WERI-Rb-1 (cell line): ENCODE measurements around the gene LSM12.
A peak's percentile ranks its signal among the peaks of the same experiment; 100 is the strongest.

Source experiments
- DNase-seq: peaks from one replicate; pipeline ENCODE4 v3.0.0-alpha.2; 2020
- H3K27ac ChIP-seq: fragments of 250-450 bp; sonication (Bioruptor Pico); 2 replicates; pipeline ENCODE4 v1.5.1; 2020; ENCODE audit warnings: mild to moderate bottlenecking, moderate library complexity
- H3K27me3 ChIP-seq: fragments of 250-450 bp; sonication (Bioruptor Pico); 2 replicates; pipeline ENCODE4 v1.5.1; 2021; ENCODE audit warnings: mild to moderate bottlenecking, low read depth, moderate library complexity; ENCODE audit not compliant: insufficient read depth, severe bottlenecking
- H3K36me3 ChIP-seq: fragments of 250-450 bp; sonication (Bioruptor Pico); 2 replicates; pipeline ENCODE4 v1.5.1; 2020; ENCODE audit warnings: mild to moderate bottlenecking, moderate library complexity
- H3K4me3 ChIP-seq: 2 replicates; pipeline ENCODE4 v1.5.1; 2011; ENCODE audit warnings: low read depth, mild to moderate bottlenecking, control low read depth, low read length
- H3K9me3 ChIP-seq: fragments of 250-450 bp; sonication (Bioruptor Pico); 2 replicates; pipeline ENCODE4 v1.5.1; 2021; ENCODE audit warnings: mild to moderate bottlenecking, moderate library complexity; ENCODE audit not compliant: severe bottlenecking
- TF ChIP-seq, protein P1 (sequence below): IDR thresholded peaks from 2 replicates; pipeline ENCODE4 v1.5.1; 2011; ENCODE audit warnings: low read depth, mild to moderate bottlenecking, control low read depth, inconsistent platforms, low read length

The LSM12 gene

GRCh38 chr17:44075598-44076293, 9.3 kb upstream of the LSM12 start:
- no peaks in the 10 kb centered on the region for H3K27me3 ChIP-seq
- H3K36me3 ChIP-seq = peaks cover 74% of the 10 kb centered on the region
- no peak overlapping the region for H3K27ac ChIP-seq
- no peaks in the 10 kb centered on the region for H3K9me3 ChIP-seq
- TF ChIP-seq, protein P1, sequence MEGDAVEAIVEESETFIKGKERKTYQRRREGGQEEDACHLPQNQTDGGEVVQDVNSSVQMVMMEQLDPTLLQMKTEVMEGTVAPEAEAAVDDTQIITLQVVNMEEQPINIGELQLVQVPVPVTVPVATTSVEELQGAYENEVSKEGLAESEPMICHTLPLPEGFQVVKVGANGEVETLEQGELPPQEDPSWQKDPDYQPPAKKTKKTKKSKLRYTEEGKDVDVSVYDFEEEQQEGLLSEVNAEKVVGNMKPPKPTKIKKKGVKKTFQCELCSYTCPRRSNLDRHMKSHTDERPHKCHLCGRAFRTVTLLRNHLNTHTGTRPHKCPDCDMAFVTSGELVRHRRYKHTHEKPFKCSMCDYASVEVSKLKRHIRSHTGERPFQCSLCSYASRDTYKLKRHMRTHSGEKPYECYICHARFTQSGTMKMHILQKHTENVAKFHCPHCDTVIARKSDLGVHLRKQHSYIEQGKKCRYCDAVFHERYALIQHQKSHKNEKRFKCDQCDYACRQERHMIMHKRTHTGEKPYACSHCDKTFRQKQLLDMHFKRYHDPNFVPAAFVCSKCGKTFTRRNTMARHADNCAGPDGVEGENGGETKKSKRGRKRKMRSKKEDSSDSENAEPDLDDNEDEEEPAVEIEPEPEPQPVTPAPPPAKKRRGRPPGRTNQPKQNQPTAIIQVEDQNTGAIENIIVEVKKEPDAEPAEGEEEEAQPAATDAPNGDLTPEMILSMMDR = no peak
- H3K4me3 ChIP-seq = no peak overlapping the region
- no peak for DNase-seq

DNA sequence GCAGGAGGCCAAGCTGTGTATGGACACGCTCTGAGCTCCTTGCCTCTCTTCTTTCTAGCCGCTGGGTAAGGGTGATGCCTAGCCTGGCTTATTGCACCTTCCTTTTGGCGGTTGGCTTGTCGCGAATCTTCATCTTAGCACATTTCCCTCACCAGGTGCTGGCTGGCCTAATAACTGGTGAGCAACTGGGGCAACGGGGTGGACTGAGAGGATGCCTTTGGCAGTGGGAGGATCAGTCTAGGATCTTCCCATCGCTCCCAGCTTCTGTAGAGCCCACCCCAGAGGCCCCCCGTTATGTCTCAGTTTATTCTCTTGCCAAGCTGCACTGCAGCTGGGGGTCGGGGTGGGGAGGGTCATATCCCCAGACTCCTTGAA, 8.4 kb upstream of the LSM12 start:
- Histone ChIP-seq H3K4me3 (no peak overlapping the region), H3K36me3 (peaks cover 66% of the 10 kb centered on the region), H3K9me3 (no peaks in the 10 kb centered on the region), H3K27ac (no peak overlapping the region), H3K27me3 (no peaks in the 10 kb centered on the region)
- no peak for DNase-seq
- TF ChIP-seq, protein P1 = no peak

DNA sequence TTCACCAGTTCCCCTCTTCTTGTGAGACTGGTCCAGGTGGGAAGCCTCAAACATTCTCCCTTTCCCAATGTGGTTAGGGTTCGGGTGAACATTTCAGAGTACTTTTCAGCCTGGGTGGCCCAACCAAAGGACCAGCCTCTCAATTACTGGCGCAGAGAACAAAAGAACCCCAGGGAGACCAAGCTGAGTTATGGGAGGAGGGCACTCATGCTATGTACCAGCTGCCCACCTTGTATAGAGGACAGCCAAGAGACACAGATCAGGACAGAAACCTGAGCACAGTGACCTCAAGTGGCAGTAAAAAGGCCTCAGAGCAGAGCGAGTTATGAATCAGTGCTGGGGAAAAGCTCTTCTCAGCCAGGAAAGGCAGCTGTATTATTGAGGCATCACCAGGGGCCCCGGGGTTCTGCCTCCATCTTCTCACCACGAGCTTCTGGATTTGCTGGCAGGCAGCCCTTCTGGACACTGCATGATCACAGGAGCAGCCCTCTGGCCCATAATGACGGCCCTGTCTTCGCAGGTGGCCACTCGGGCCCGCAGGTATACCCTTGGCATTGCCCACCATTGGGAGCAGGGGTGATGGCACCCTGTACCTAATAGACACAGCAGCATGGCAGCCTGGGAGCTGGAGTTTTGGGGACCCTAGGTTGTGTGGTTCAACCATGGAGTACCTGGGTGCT, 7.9 kb upstream of the LSM12 start:
- H3K27ac ChIP-seq = no peak overlapping the region
- H3K36me3 ChIP-seq = peaks cover 62% of the 10 kb centered on the region
- TF ChIP-seq, protein P1 = peak; percentile 40
- H3K9me3 ChIP-seq = no peaks in the 10 kb centered on the region
- H3K4me3 ChIP-seq = no peak overlapping the region
- no peak for DNase-seq
- H3K27me3 ChIP-seq = no peaks in the 10 kb centered on the region

DNA sequence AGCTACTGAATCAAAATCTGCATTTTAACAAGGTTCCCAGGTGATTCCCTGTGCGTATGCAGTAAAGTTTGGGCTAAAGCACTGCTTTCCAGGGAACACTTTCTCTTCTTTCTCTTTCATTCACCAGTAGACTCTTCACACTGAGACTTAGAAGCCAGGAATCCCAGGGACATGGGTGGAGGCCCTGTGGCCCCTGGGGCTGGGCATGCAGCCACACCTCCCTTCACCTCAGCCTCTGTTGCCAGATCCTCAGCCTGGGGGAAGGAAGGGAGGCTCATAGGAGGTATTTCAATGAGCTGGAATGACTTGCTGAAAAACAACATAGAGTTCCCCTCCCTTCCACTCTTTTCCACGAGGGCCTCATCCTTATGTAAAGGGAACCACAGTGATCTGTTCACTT, 5.3 kb upstream of the LSM12 start:
- H3K27me3 ChIP-seq = no peaks in the 10 kb centered on the region
- no peak for DNase-seq
- H3K36me3 ChIP-seq = peaks cover 36% of the 10 kb centered on the region
- H3K4me3 ChIP-seq = peak overlapping the region; percentile 82
- peak overlapping the region; percentile 95 for H3K27ac ChIP-seq
- H3K9me3 ChIP-seq = no peaks in the 10 kb centered on the region
- TF ChIP-seq, protein P1 = no peak

DNA sequence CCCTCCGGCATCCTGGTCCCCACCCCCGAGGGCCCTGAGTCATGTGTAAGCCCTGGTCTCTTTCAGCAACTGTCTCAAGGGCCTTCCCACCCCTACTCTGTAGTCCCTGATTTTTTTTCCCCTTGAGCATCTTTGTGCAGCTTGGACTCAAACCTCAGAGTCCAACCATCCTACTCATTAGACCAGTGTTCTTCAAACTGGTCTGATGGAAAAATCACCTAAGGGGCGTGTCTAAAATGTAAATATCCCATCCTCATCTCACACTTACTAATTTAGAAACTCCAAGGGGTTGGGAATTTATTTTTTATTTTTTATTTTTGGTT, 4.7 kb upstream of the LSM12 start:
- DNase-seq = no peak
- Histone ChIP-seq H3K27ac (peak overlapping the region; percentile 95), H3K9me3 (no peaks in the 10 kb centered on the region), H3K4me3 (peak overlapping the region; percentile 82), H3K36me3 (peaks cover 32% of the 10 kb centered on the region), H3K27me3 (no peaks in the 10 kb centered on the region)
- TF ChIP-seq, protein P1 = no peak
